Vagina (tissue), 2 donors: ENCODE data around the gene HDGFL2. TPM values are rescaled to one million over a fixed set of nuclear protein-coding genes. Genes with fewer than 3 reads are reported as not detected.

ENCODE experiments used
- DNase-seq, 2 donors: peaks; one replicate each; pipeline ENCODE4 v3.0.0-alpha.2; 2017; ENCODE audit errors: extremely low spot score in 2 of 2
- H3K27ac ChIP-seq: fragments of 200-600 bp; sonication (generic); one replicate; pipeline ENCODE4 v1.5.1; 2019
- H3K27me3 ChIP-seq: fragments of 200-600 bp; sonication (generic); one replicate; pipeline ENCODE4 v1.5.1; 2019
- H3K36me3 ChIP-seq, 2 donors: fragments of 200-600 bp; sonication (generic); one replicate each; pipeline ENCODE4 v1.5.1; 2017 to 2019
- H3K4me1 ChIP-seq: fragments of 200-600 bp; sonication (generic); one replicate; pipeline ENCODE4 v1.5.1; 2019
- H3K4me3 ChIP-seq, 2 donors: fragments of 200-600 bp; sonication (generic); 1 replicate in 1 of 2; 2 replicates in 1 of 2; pipeline ENCODE4 v1.5.1; 2016 to 2019
- H3K9me3 ChIP-seq: fragments of 200-600 bp; sonication (generic); one replicate; pipeline ENCODE4 v1.5.1; 2019
- CTCF ChIP-seq, 3 experiments: fragments of 450-650 bp in 2 of 3; fragments of 200-600 bp in 1 of 3; sonication (generic) in 1 of 3; IDR thresholded peaks; one replicate each; pipeline ENCODE4 v1.5.1; 2017 to 2019; ENCODE audit warnings: antibody characterized with exemption in 3 of 3, mild to moderate bottlenecking in 2 of 3, moderate library complexity in 2 of 3
- POLR2A ChIP-seq, 2 donors: fragments of 450-650 bp; IDR thresholded peaks; one replicate each; pipeline ENCODE4 v1.6.1; 2017; ENCODE audit warnings: antibody characterized with exemption in 2 of 2, mild to moderate bottlenecking in 2 of 2, moderate library complexity in 2 of 2
- POLR2AphosphoS5 ChIP-seq, 2 donors: sonication (generic); formaldehyde crosslinking; IDR thresholded peaks; one replicate each; pipeline ENCODE4 v1.9.0; 2017; ENCODE audit warnings: antibody characterized with exemption in 2 of 2, mild to moderate bottlenecking in 2 of 2, low read depth in 1 of 2; ENCODE audit not compliant: insufficient read depth in 1 of 2
- intact Hi-C: fragments of 100-400 bp; cut with DNase I; formaldehyde crosslinking; loops from one replicate; pipeline ENCODE4 v1.15.1; 2023
- total RNA-seq: library from RNA; depleted of rRNA; stranded (reverse); fragments of >200 nt; gene quantifications from one replicate; pipeline ENCODE4 v1.2.3, GENCODE V29; 2016

HDGFL2 gene
- total RNA-seq, 1 donor from 2014 or later: 33.1 TPM

- intact Hi-C loops: no loop called here
- Histone ChIP-seq H3K9me3 (no peaks in the 10 kb centered on the region), H3K27ac (no peak overlapping the region), H3K4me1 (no peaks in the 10 kb centered on the region), H3K4me3 (no peak overlapping the region), H3K27me3 (no peaks in the 10 kb centered on the region), H3K36me3 (peaks cover 0 to 34% of the 10 kb centered on the region in 2 donors)
- DNase-seq: no peak
- no peak for TF ChIP-seq POLR2A (IDR thresholded peaks at IDR 0.05)
- TF ChIP-seq CTCF (IDR thresholded peaks at IDR 0.05): no peak
- TF ChIP-seq POLR2AphosphoS5 (IDR thresholded peaks at IDR 0.05; ENCODE audit: insufficient read depth in 1 of 2, low read depth in 1 of 2): no peak
Observed at GRCh38 chr19:4429256-4429655, 42.8 kb upstream of the HDGFL2 start.

GRCh38 chr19:4429771-4430171 is 42.3 kb upstream of the HDGFL2 start:
- no peak overlapping the region for H3K4me3 ChIP-seq
- H3K36me3 ChIP-seq: peaks cover 0 to 34% of the 10 kb centered on the region in 2 donors
- DNase-seq: no peak
- no peaks in the 10 kb centered on the region for H3K9me3 ChIP-seq
- H3K27me3 ChIP-seq: no peaks in the 10 kb centered on the region
- no peaks in the 10 kb centered on the region for H3K4me1 ChIP-seq
- intact Hi-C loops: no loop called here
- TF ChIP-seq POLR2A (IDR thresholded peaks at IDR 0.05) (no peak), CTCF (IDR thresholded peaks at IDR 0.05) (no peak), POLR2AphosphoS5 (IDR thresholded peaks at IDR 0.05; ENCODE audit: insufficient read depth in 1 of 2, low read depth in 1 of 2) (no peak)
- no peak overlapping the region for H3K27ac ChIP-seq

- TF ChIP-seq CTCF (IDR thresholded peaks at IDR 0.05) (no peak), POLR2AphosphoS5 (IDR thresholded peaks at IDR 0.05; ENCODE audit: insufficient read depth in 1 of 2, low read depth in 1 of 2) (no peak), POLR2A (IDR thresholded peaks at IDR 0.05) (no peak)
- H3K36me3 ChIP-seq: peaks cover 0 to 34% of the 10 kb centered on the region in 2 donors
Observed at GRCh38 chr19:4430760-4431159, 41.3 kb upstream of the HDGFL2 start.

GRCh38 chr19:4431296-4431695 is 40.8 kb upstream of the HDGFL2 start:
- intact Hi-C loops: no loop called here
- Histone ChIP-seq H3K27me3 (no peaks in the 10 kb centered on the region), H3K27ac (no peak overlapping the region), H3K4me3 (no peak overlapping the region), H3K9me3 (no peaks in the 10 kb centered on the region), H3K4me1 (no peaks in the 10 kb centered on the region), H3K36me3 (peaks cover 0 to 34% of the 10 kb centered on the region in 2 donors)
- DNase-seq: no peak
- TF ChIP-seq POLR2AphosphoS5 (IDR thresholded peaks at IDR 0.05; ENCODE audit: insufficient read depth in 1 of 2, low read depth in 1 of 2) (no peak), CTCF (IDR thresholded peaks at IDR 0.05) (no peak), POLR2A (IDR thresholded peaks at IDR 0.05) (no peak)

More at GRCh38 chr19:4430760-4431159, 41.3 kb upstream of the HDGFL2 start:
- no peak for DNase-seq
- no peak overlapping the region for H3K4me3 ChIP-seq
- intact Hi-C loops: no loop called here
- no peaks in the 10 kb centered on the region for H3K4me1 ChIP-seq
- no peak overlapping the region for H3K27ac ChIP-seq
- no peaks in the 10 kb centered on the region for H3K27me3 ChIP-seq
- H3K9me3 ChIP-seq: no peaks in the 10 kb centered on the region

- intact Hi-C loops: no loop called here
- no peak for TF ChIP-seq POLR2A (IDR thresholded peaks at IDR 0.05)
- TF ChIP-seq POLR2AphosphoS5 (IDR thresholded peaks at IDR 0.05; ENCODE audit: insufficient read depth in 1 of 2, low read depth in 1 of 2): no peak
- no peak for TF ChIP-seq CTCF (IDR thresholded peaks at IDR 0.05)
- Histone ChIP-seq H3K27ac (no peak overlapping the region), H3K4me1 (no peaks in the 10 kb centered on the region), H3K36me3 (peaks cover 0 to 34% of the 10 kb centered on the region in 2 donors), H3K27me3 (no peaks in the 10 kb centered on the region), H3K9me3 (no peaks in the 10 kb centered on the region), H3K4me3 (no peak overlapping the region)
- no peak for DNase-seq
Observed at GRCh38 chr19:4431808-4432674, 40.1 kb upstream of the HDGFL2 start.
